NCI-H2227 (cell line): ENCODE measurements around the gene WDR86.
A peak's percentile ranks its signal among the peaks of the same experiment; 100 is the strongest.

Experiments
- DNase-seq: peaks from one replicate; lab custom pipeline; 2025; ENCODE audit not compliant: unreplicated experiment; lab: John Stamatoyannopoulos, UW

Gene WDR86, protein sequence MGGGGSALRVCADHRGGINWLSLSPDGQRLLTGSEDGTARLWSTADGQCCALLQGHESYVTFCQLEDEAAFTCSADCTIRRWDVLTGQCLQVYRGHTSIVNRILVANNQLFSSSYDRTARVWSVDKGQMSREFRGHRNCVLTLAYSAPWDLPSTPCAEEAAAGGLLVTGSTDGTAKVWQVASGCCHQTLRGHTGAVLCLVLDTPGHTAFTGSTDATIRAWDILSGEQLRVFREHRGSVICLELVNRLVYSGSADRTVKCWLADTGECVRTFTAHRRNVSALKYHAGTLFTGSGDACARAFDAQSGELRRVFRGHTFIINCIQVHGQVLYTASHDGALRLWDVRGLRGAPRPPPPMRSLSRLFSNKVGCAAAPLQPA

DNA sequence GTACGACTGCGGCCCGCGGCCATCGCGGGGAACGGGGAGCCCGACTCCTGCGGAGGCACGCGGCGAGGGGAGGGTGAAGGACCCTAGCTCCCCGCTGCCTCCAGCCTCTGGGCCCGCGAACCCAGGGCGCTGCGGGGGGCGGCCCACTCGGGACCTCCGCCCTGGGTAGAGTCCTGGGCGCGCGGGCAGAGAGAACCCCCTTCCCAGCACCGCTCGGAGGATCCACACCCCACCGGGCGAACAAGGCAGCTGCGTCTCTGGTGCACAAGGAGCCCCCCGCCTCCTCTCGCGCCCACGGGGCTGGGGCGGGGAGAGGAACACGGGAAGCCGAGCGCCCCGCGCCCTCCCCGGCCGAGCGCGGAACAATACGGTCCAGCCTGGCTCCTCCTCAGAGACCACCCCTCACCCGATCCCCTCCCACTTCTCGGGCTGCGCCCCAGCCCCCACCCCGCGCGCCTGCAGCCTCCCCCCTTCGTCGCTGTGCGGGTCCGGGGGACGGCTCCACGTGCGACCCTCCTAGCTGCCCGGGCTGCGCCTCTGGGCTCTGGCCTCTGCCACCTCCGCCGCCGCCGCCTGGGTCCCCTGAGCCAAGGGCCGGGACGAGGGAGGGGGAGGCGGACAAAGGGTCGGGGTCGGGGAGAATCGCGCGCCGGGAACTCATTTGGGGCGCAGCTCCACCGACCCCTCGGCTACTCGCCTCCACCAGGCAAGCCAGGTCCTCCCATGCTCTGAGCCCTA is at the start of gene WDR86:
WDR86 (minus strand) TSS at position 372 of the 738 bp plus-strand sequence. CDS start 449 bp downstream, outside the sequence.
- DNase-seq, result peak; percentile 79

DNA sequence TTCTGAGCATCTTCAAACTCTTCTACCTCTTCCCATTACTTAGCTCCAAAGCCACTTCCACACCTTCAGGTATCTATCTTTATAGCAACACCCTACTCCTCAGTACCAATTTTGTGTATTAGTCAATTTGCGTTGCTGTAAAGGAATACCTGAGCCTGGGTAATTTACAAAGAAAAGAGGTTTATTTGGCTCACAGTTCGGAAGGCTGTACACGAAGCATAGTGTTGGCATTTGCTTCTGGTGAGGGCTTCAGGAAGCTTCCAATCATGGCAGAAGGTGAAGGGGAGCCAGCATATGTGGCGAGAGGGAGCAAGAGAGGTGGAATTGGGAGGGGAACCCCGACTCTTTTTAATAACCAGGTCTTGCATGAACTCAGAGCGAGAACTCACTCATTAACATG is 47.7 kb upstream of the WDR86 start:
- no peak for DNase-seq

DNA sequence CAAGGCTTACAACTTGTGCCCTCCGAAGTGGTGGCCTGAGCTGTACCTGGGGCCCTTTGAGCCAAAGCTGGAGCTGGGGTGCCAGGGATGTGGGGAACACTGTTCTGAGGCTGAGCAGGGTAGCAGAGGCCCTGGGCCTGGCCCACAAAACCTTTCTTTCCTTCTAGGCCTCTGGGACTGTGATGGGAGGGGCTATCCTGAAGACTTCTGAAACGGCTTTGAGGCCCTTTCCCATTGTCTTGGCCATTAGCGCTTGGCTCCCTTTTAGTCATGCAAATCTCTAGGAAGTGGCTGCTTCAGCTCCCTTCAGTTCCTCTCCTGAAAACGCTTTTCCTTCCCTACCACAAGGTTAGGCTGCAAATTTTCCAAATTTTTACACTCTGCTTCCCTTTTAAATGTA is 46.9 kb upstream of the WDR86 start:
- DNase-seq, result no peak

DNA sequence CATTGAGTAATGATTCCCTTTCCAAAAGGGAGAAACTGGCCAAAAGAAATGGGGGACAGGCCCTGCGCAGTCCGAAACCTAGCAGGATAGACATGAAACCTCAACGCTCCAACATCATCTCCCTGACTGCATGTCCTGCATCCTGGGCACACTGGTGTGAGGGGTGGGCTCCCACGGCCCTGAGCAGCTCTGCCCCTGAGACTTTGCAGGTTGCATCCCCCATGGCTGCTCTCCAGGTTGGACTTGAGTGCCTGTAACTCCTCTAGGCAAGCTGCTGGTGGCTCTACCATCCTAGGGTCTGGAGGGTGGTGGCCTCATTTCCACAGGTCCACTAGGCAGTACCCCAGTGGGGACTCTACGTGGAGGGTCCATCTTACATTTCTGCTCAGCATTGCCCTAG is 46.4 kb upstream of the WDR86 start:
- DNase-seq, result no peak

DNA sequence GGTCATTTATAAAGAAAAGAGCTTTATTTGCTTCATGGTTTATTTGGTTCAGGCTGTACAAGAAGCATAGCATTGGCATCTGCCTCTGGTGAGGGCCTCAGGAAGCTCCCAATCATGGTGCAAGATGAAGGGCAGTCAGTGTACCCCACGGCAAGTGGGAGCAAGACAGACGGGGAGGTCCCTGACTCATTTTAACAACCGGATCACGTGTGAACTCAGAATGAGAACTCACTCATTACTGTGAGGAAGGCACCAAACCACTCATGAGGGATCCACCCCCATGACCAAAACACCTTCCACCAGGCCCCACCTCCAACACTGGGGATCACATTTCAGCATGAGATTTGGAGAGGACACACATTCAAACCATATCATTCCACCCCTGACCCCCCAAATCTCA is 45.9 kb upstream of the WDR86 start:
- DNase-seq, result no peak

DNA sequence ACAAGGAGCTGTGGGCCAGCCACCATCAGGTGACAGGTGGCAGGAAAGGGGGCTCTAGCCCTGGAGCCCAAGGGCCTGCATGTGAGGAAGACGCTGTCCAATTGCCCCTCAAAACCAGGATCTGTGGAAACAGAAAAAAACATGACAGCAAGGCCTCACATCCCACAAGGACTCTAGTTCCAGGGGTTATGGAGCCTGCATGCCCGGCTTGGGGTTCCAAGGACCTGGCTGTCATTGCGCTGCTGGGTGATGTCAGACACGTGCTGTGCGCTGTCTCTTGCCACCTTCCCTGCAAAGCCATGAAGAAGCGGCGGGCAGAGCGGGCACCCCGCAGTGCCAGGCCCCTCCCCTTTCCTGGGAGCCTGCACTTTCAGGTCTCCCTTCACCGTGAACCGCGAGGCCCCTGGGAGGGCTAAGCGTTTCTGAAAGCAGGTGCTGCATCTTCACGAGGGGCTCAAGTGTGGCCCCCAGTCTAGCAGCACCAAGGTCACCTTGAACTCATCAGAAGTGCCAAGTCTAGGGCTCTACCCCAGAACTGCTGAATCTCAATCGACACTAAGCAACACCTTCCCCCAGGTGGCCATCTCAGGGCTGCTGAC is 45.2 kb upstream of the WDR86 start:
- DNase-seq, result no peak

DNA sequence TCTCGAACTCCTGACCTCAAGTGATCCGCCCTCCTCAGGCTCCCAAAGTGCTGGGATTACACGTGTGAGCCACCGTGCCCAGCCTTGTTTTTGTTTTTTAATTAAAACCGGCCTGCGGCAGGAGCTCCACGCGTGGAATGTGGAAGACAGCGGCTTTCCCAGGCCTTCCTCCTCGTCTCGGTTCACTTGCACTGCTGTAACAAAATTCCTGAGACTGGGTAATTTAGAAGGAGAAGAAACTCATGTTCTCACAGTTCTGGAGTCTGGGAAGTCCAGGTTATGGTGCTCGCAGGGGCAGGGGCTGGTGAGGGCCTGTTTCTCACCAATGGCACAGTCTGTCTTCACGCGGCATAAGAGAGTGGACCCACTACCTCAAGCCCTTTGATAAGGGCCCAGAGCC is 44.5 kb upstream of the WDR86 start:
- no peak for DNase-seq

DNA sequence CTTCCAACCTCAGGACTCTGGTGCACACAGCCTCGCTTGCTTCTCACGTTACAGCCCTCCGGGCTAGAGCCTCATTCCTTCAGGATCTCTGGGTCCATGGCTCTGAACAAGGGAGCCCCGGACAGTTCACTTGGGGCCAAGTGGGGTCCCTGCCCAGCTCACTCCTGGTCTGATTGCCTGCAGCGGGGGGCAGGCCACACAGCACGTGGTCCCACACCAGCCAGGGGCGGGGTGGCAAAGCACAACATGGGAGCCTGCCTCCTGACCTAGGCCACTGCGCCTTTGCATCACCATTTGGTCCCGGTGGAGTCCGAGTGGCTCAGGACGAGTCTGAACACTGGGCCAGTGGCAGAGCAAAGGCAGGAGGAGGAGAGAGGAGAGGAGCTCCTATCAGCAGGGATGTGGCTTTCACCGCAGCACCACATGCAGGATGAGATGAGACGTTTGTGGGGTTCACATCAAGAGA is 43.5 kb upstream of the WDR86 start:
- no peak for DNase-seq

DNA sequence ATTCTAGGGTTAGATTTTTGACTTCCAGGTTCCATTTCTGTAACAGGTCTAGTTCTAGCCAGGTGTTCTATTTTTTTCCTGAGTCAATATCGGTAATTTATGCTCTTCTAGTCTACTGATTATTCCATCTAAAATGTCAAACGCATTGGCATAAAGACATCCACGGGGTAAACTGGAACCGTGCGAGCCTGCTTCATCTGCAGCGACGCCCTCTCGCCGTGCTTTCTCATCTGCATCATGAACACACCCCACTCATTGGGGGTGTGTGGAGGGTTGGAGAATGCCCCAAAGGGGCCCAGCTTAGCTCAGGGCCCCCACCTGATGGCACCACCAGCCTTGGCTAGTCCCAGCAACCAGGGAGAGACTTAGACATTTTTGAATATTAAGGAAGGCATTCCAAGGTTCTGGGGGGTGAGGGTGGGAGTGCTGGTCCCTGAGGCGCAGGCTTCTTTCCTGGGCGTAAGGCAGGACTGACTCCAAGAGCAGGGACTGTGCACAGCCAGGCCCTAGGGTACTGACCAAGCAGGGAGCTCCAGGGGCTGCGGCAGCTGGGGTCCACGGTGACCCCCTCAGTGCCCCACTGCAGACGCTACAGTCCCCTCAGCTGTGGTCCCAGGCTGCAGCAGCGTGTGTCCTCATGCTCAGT is 43.0 kb upstream of the WDR86 start:
- no peak for DNase-seq

DNA sequence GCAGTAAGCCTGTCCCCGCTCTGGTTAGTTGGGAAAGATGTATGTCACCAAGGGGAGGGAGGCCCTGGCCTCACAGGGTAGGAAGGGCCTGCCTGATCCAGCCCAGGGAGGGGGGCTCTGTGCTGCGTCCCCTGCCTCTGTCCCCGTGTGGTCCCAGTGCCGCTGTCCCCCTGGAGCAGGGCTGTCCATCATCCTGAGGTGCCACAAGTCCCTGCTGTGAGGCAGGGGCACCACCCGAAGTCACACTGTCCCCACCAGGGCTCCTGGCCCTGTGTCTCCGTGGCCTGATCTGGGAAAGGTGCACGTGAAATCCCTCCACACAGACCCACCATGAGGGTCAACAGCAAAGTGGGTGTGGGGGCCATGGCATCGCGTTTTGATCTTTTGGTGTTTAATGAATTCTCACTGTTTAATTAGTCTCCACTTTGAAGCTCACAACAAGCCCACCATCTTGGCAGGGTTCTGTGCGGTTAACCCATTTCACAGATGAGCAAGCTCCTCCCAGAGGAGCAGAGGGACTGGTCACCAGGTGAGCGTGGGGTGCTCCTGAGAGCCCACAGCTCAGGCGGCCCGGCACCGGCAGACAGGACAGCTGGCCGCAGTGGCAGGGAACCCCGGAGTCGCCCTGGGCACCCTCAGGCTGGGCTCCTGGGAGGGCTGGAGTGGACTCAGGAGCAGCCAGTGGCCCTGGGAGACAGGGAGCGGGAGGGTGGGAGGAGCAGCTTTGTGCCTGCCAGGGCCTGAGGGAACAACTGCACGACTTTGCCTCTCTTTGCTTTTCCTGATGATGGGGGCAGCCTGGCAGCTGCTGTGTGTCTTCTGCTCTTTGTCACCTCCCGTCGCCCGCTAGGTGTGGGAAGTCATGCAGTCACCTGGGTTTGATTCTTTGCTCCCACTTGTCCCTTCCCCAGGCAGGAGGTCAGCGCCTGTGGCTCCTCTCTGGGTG is 42.1 kb upstream of the WDR86 start:
- no peak for DNase-seq

DNA sequence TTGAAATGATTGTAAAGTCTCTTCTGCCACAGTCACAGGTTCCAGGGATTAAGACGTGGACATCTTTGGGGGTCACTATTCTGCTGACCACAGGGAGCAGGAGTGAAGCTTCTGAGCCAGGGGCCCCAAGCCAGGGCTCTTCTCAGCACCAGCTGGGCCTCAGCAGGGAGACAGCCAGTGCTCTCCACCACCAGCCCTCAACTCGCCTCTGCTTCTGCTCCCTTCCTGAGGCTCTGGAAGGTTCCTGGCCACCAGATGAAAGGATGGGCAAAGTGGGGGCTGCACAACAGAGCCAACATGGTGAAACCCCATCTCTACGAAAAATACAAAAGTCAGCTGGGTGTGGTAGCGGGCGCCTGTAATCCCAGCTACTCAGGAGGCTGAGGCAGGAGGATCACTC is 41.3 kb upstream of the WDR86 start:
- DNase-seq, result no peak

DNA sequence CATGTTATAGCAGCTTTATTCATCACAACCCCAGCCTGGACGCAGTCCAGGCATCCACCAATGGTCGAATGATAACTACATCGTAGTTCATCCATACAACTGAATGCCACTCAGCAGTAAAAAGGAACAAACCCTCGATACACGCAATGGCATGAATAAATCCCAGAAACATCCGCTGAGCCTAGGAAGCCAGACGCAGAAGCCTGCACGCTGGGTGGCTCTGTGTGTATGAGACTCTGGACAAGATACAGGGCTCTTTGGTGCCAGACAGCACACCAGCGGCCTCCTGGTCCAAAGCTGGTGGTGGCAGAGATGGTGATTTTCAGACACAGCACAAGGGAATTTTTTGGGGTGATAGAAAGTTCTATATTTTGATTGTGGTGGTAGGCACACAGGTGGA is 40.2 kb upstream of the WDR86 start:
- no peak for DNase-seq

DNA sequence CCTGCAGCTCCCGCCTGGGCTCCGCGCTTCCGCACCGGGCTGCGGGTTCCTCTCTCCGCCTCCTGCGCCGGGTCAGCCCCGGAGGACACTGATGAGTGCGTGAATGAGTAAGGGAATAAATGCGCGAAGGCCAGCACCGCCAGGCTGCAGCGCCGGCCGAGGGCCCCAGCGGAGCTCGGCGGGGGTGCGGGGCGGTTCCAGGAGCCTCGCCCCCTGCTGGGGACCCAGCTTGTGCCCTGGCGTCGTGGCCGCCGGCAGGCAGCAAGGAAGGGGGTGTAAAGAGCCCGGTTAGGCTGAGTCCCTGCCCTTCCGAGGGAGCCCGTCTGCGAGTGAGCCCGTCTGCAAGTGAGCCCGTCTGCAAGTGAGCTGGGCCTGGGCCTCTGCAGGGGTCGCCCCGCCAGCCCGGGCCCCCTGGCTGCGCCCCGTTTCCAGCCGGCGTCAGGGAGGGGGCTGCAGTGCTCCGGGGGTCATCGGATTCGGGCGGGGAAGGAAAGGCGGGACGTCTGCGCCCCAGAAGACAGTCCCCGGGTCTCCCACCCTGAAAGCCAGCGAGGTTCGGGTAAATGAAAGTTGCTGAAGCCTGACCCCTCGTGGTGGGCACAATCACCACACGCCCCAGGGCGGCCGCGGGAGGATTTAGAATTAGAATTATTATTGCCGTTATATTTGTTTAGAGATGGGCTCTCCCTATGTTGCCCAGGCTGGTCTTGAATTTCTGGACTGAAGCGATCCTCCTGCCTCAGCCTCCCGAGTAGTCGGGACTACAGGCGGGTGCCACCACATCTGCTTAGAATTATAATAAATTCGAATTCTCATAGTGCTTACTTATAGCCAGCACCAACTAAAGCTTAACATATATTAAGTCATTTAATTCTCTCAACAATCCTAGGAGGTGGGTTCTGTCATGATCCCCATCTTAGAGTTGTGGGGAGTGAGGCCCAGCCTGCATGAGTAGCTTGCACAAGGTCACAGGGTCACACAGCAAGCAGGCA is 38.7 kb upstream of the WDR86 start:
- peak; percentile 63 for DNase-seq

DNA sequence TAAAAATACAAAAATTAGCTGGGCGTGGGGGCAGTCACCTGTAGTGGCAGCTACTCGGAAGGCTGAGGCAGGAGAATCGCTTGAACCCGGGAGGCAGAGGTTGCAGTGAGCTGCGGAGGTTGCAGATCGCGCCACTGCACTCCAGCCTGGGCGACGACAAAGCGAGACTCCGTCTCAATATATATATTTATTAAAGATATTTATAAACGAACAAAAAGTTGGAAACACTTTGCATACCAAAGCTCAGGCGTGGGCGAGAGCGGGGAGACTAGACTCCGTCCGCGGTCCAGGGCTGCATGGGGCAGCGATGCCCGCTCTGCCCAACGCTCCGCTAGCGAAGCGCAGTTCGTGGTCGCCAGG is 38.0 kb upstream of the WDR86 start:
- DNase-seq, result no peak

DNA sequence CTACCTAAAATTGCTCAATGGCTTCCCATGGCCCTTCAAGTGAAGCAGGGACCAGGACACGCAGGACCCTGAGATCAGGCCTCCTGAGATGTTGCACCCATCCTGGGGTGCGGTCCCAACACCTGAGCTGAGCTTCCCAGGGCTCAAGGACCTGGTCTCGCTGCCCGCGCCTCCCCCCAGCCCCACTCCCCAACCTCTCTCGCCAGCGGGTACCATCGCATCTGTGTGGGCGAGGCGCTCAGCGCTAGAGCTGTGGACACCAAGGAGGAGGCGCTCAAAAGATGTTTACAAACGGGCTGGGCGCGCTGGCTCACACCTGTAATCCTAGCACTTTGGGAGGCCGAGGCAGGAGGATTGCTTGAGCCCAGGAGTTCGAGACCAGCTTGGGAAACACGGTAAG is 37.5 kb upstream of the WDR86 start:
- no peak for DNase-seq

DNA sequence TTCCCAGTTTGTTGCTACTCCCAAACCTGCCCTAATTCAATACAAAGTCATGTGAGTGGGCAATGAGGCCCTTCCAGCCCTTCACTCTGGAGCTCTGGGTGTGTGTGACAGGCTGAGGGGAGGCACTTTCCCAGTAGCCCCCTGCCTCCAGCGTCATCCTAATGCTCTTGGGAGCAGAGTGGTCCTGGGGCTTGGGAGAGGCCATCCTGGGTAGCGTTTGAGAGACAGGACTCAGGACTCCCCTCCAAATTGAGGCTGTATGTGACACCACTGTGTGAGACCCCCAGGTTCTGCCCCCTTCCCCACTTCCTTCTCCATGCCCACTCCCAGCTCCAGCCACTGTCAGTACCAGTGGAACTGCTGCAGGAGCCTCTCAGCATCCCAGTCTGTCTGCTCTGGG is 36.6 kb upstream of the WDR86 start:
- DNase-seq, result no peak

DNA sequence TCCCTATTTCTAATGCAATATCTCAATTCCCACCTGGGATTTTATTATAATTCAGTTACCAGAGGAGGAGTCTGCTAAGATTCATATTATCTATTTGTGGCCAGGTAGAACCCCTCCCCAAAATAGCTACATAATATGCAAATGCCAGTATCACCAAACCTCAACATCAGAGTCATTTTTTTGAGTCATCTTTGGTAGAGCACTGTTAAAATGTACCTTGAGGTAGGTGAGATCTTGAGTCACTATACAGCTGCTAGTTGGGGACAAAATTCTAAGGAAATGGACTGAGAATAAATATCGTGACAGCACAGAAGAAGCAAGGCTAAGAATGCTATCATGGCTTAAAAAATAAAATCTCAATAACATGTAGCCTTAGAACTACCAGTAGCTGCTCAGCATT is 34.8 kb upstream of the WDR86 start:
- DNase-seq, result no peak

DNA sequence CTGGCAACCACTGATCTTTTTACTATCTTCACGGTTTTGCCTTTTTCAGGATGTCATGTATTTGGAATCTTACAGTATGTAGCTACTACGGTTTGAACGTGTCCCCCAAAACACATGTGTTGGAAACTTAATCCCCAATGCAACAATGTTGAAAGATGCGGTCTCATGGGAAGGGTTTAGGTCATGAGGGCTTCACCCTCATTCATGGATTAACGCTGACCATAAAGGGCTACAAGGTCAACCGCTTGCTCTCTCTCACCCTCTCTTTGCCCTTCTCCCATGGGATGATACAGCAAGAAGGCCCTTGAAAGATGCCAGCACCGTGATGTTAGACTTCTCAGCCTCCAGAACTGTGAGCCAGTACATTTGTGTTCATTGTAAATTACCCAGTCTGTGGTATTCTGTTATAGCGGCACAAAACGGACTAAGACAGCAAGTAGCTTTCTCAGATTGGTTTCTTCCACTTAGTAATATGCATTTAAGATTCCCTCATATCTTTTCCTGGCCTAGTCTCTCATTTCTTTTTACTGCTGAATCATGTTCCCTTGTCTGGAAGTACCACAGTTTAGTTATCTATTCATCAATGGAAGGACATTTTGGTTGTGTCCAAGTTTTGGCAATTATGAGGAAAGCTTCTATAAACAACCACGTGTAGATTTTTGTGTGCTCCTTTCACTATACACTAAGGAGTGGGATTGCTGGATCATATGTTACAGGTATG is 33.1 kb upstream of the WDR86 start:
- DNase-seq, result no peak
